Right atrium auricular region (tissue), 2 donors: Measurements from ENCODE around the gene ZNF407. TPM values are rescaled to one million over a fixed set of nuclear protein-coding genes. Genes with fewer than 3 reads are reported as not detected.
"Not testable (repeated sequence)": the region's sequence is repeated elsewhere in the genome, so short reads cannot be mapped to it uniquely, and the experiment has no call there.

ENCODE experiments used
- DNase-seq: peaks from one replicate; pipeline ENCODE4 v3.0.0-alpha.2; 2019; ENCODE audit warnings: low spot score
- H3K27ac ChIP-seq, 2 donors: fragments of 200-600 bp; sonication (generic); 1 replicate in 1 of 2; 2 replicates in 1 of 2; pipeline ENCODE4 v1.5.1; 2016 to 2019
- H3K27me3 ChIP-seq, 2 donors: fragments of 200-600 bp; sonication (generic); one replicate each; pipeline versions ENCODE4 v1.5.1 to v1.6.0; 2017 to 2019
- H3K36me3 ChIP-seq: fragments of 200-600 bp; sonication (generic); one replicate; pipeline ENCODE4 v1.5.1; 2016
- H3K4me1 ChIP-seq, 2 donors: fragments of 200-600 bp; sonication (generic); one replicate each; pipeline versions ENCODE4 v1.5.1 to v1.6.0; 2017 to 2019
- H3K4me3 ChIP-seq, 2 donors: fragments of 200-600 bp; sonication (generic); 1 replicate in 1 of 2; 2 replicates in 1 of 2; pipeline ENCODE4 v1.5.1; 2017 to 2019; ENCODE audit warnings: mild to moderate bottlenecking in 1 of 2, moderate library complexity in 1 of 2
- H3K9me3 ChIP-seq, 2 donors: fragments of 200-600 bp; sonication (generic); one replicate each; pipeline ENCODE4 v1.5.1; 2019
- CTCF ChIP-seq, 2 donors: fragments of 200-600 bp; sonication (generic); IDR thresholded peaks; one replicate each; pipeline ENCODE4 v1.5.1; 2019; ENCODE audit warnings: antibody characterized with exemption in 2 of 2
- total RNA-seq, 2 donors: library from RNA; depleted of rRNA; stranded (reverse); fragments of >200 nt; gene quantifications; one replicate each; pipeline ENCODE4 v1.1.0, GENCODE V29; 2016

ZNF407 gene
- total RNA-seq, 2 donors from 2014 or later = 7.8 to 8.7 TPM

- no peak for TF ChIP-seq CTCF (IDR thresholded peaks at IDR 0.05)
- Histone ChIP-seq H3K4me3 (no peak overlapping the region), H3K9me3 (no peaks in the 10 kb centered on the region), H3K27me3 (no peaks in the 10 kb centered on the region), H3K36me3 (no peaks in the 10 kb centered on the region), H3K4me1 (no peaks in the 10 kb centered on the region), H3K27ac (no peak overlapping the region)
- no peak for DNase-seq
Observed at GRCh38 chr18:75101916-75102315, 504.2 kb downstream of the ZNF407 start.

- H3K9me3 ChIP-seq, H3K27me3 ChIP-seq, H3K36me3 ChIP-seq, DNase-seq, H3K27ac ChIP-seq, H3K4me3 ChIP-seq, H3K4me1 ChIP-seq: not testable (repeated sequence)
Observed at GRCh38 chr18:75104029-75104428, 506.4 kb downstream of the ZNF407 start.

GRCh38 chr18:75104483-75104882 is 506.8 kb downstream of the ZNF407 start:
- no peak for DNase-seq
- Histone ChIP-seq H3K4me1 (no peaks in the 10 kb centered on the region), H3K9me3 (no peaks in the 10 kb centered on the region), H3K27me3 (no peaks in the 10 kb centered on the region), H3K36me3 (no peaks in the 10 kb centered on the region), H3K4me3 (no peak overlapping the region), H3K27ac (no peak overlapping the region)
- no peak for TF ChIP-seq CTCF (IDR thresholded peaks at IDR 0.05)

- no peak for DNase-seq
- Histone ChIP-seq H3K4me1 (no peaks in the 10 kb centered on the region), H3K27ac (no peak overlapping the region), H3K9me3 (no peaks in the 10 kb centered on the region), H3K27me3 (no peaks in the 10 kb centered on the region), H3K36me3 (no peaks in the 10 kb centered on the region), H3K4me3 (no peak overlapping the region)
- no peak for TF ChIP-seq CTCF (IDR thresholded peaks at IDR 0.05)
Observed at GRCh38 chr18:75105551-75106254, 508.0 kb downstream of the ZNF407 start.

GRCh38 chr18:75106746-75107145 is 509.1 kb downstream of the ZNF407 start:
- no peaks in the 10 kb centered on the region for H3K27me3 ChIP-seq
- DNase-seq = no peak
- H3K4me1 ChIP-seq = no peaks in the 10 kb centered on the region
- no peak overlapping the region for H3K27ac ChIP-seq
- H3K9me3 ChIP-seq = no peaks in the 10 kb centered on the region
- H3K4me3 ChIP-seq = no peak overlapping the region
- no peak for TF ChIP-seq CTCF (IDR thresholded peaks at IDR 0.05)
- H3K36me3 ChIP-seq = no peaks in the 10 kb centered on the region

GRCh38 chr18:75107196-75107930 is 509.7 kb downstream of the ZNF407 start:
- Histone ChIP-seq H3K4me1 (no peaks in the 10 kb centered on the region), H3K27me3 (no peaks in the 10 kb centered on the region), H3K36me3 (no peaks in the 10 kb centered on the region), H3K4me3 (no peak overlapping the region), H3K9me3 (no peaks in the 10 kb centered on the region), H3K27ac (no peak overlapping the region)
- TF ChIP-seq CTCF (IDR thresholded peaks at IDR 0.05) = no peak
- DNase-seq = peak; percentile 40
